Measurements from ENCODE around the gene TLCD5.

- no peak for TF ChIP-seq CTCF (IDR thresholded peaks at IDR 0.05)
- no peak for TF ChIP-seq EP300 (IDR thresholded peaks at IDR 0.05)
These were observed 26.6 kb upstream of the TLCD5 start for GRCh38 chr11:120298461-120298860.

Measured in tibial nerve (tissue), 4 donors.